H9 (cell line): Measurements from ENCODE around the gene UPK2. TPM values are rescaled to one million over a fixed set of nuclear protein-coding genes. Genes with fewer than 3 reads are reported as not detected.

ENCODE experiments used
- DNase-seq: peaks from one replicate; pipeline ENCODE4 v3.0.0-alpha.2; 2017
- H2AFZ ChIP-seq: one replicate; pipeline ENCODE4 v1.6.1; 2013; ENCODE audit warnings: mild to moderate bottlenecking, low read length, control low read depth, moderate library complexity
- H2AK5ac ChIP-seq: 2 replicates; pipeline ENCODE4 v1.6.1; 2013; ENCODE audit warnings: low read length, control low read depth, mixed read lengths; ENCODE audit not compliant: insufficient read length
- H2BK120ac ChIP-seq: one replicate; pipeline ENCODE4 v1.6.1; 2013; ENCODE audit warnings: low read depth, mild to moderate bottlenecking, low read length, control low read depth, inconsistent platforms; ENCODE audit not compliant: poor library complexity, severe bottlenecking
- H2BK12ac ChIP-seq: 2 replicates; pipeline ENCODE4 v1.6.1; 2013; ENCODE audit warnings: low read length, control low read depth, mixed read lengths, low read depth; ENCODE audit not compliant: insufficient read length
- H2BK15ac ChIP-seq: 2 replicates; pipeline ENCODE4 v1.6.1; 2013; ENCODE audit warnings: low read depth, low read length, control low read depth
- H2BK20ac ChIP-seq: one replicate; pipeline ENCODE4 v1.6.1; 2013; ENCODE audit warnings: low read depth, mild to moderate bottlenecking, low read length, control low read depth, inconsistent platforms; ENCODE audit not compliant: poor library complexity, severe bottlenecking
- H2BK5ac ChIP-seq: 2 replicates; pipeline ENCODE4 v1.6.1; 2013; ENCODE audit warnings: low read length, control low read depth, mixed read lengths; ENCODE audit not compliant: insufficient read length
- H3K14ac ChIP-seq: 2 replicates; pipeline ENCODE4 v1.6.1; 2013; ENCODE audit warnings: low read length, control low read depth; ENCODE audit not compliant: insufficient read depth
- H3K18ac ChIP-seq: 2 replicates; pipeline ENCODE4 v1.6.1; 2013; ENCODE audit warnings: low read depth, mild to moderate bottlenecking, mixed read lengths, low read length, control low read depth; ENCODE audit not compliant: insufficient read length
- H3K23ac ChIP-seq: 2 replicates; pipeline ENCODE4 v1.6.1; 2013; ENCODE audit warnings: low read length, control low read depth, mixed read lengths, low read depth; ENCODE audit not compliant: insufficient read length
- H3K23me2 ChIP-seq: 2 replicates; pipeline ENCODE4 v1.6.1; 2013; ENCODE audit warnings: low read depth, mild to moderate bottlenecking, mixed read lengths, low read length, control low read depth; ENCODE audit not compliant: insufficient read length, poor library complexity, severe bottlenecking
- H3K27ac ChIP-seq: 2 replicates; pipeline ENCODE4 v1.5.1; 2013; ENCODE audit warnings: low read length, control low read depth, mixed read lengths, low read depth; ENCODE audit not compliant: insufficient read length
- H3K27me3 ChIP-seq: 2 replicates; pipeline ENCODE4 v1.6.1; 2013; ENCODE audit warnings: low read length, control low read depth, inconsistent platforms; ENCODE audit not compliant: insufficient read depth
- H3K4ac ChIP-seq: 2 replicates; pipeline ENCODE4 v1.6.1; 2013; ENCODE audit warnings: low read depth, mild to moderate bottlenecking, control low read depth, inconsistent platforms, low read length, moderate library complexity
- H3K4me1 ChIP-seq: 2 replicates; pipeline ENCODE4 v1.6.1; 2013; ENCODE audit warnings: low read length, control low read depth, inconsistent platforms; ENCODE audit not compliant: insufficient read depth
- H3K4me2 ChIP-seq: 2 replicates; pipeline ENCODE4 v1.6.1; 2013; ENCODE audit warnings: low read length, control low read depth, mixed read lengths; ENCODE audit not compliant: insufficient read length, insufficient read depth
- H3K56ac ChIP-seq: 2 replicates; pipeline ENCODE4 v1.6.1; 2013; ENCODE audit warnings: low read depth, mild to moderate bottlenecking, mixed read lengths, low read length, control low read depth; ENCODE audit not compliant: insufficient read length
- H3K79me1 ChIP-seq: 2 replicates; pipeline ENCODE4 v1.6.1; 2013; ENCODE audit warnings: low read depth, mild to moderate bottlenecking, moderate library complexity, low read length, control low read depth, inconsistent platforms; ENCODE audit not compliant: insufficient read depth, poor library complexity, severe bottlenecking
- H3K79me2 ChIP-seq: 2 replicates; pipeline ENCODE4 v1.6.1; 2013; ENCODE audit warnings: low read length, control low read depth, inconsistent platforms; ENCODE audit not compliant: insufficient read depth
- H3K9ac ChIP-seq: 2 replicates; pipeline ENCODE4 v1.6.1; 2013; ENCODE audit warnings: low read length, control low read depth, mixed read lengths; ENCODE audit not compliant: insufficient read length; ENCODE audit errors: extremely low read depth
- H3K9me3 ChIP-seq: one replicate; pipeline ENCODE4 v1.6.1; 2013; ENCODE audit warnings: low read depth, low read length, inconsistent platforms; ENCODE audit not compliant: control insufficient read depth
- H3T11ph ChIP-seq: one replicate; pipeline ENCODE4 v1.6.1; 2013; ENCODE audit warnings: mild to moderate bottlenecking, low read length, control low read depth, inconsistent platforms
- H4K20me1 ChIP-seq: one replicate; pipeline ENCODE4 v1.6.1; 2013; ENCODE audit not compliant: control insufficient read depth, insufficient read length, insufficient read depth
- H4K5ac ChIP-seq: 2 replicates; pipeline ENCODE4 v1.6.1; 2013; ENCODE audit warnings: low read depth, mild to moderate bottlenecking, mixed read lengths, low read length, control low read depth; ENCODE audit not compliant: insufficient read length
- H4K8ac ChIP-seq: replicated peaks from 2 replicates; pipeline ENCODE4 v1.6.1; 2013; ENCODE audit warnings: low read length, control low read depth, mixed read lengths, low read depth; ENCODE audit not compliant: insufficient read length
- H4K91ac ChIP-seq: 2 replicates; pipeline ENCODE4 v1.6.1; 2013; ENCODE audit warnings: low read depth, mild to moderate bottlenecking, moderate library complexity, mixed read lengths, low read length, control low read depth; ENCODE audit not compliant: insufficient read length
- H3K27ac Mint-ChIP-seq, 3 experiments: 2 replicates in 2 of 3; 3 replicates in 1 of 3; pipeline ENCODE4 v1.8.0; 2020 to 2021; ENCODE audit warnings: mixed read lengths in 3 of 3, mild to moderate bottlenecking in 1 of 3, moderate library complexity in 1 of 3
- H3K27me3 Mint-ChIP-seq: 2 replicates; pipeline ENCODE4 v1.8.0; 2021; ENCODE audit warnings: low read depth, mild to moderate bottlenecking, moderate library complexity, mixed read lengths
- H3K36me3 Mint-ChIP-seq, 3 experiments: 2 replicates in 2 of 3; 3 replicates in 1 of 3; pipeline ENCODE4 v1.8.0; 2020 to 2021; ENCODE audit warnings: low read depth in 3 of 3, mixed read lengths in 3 of 3; ENCODE audit not compliant: insufficient read depth in 1 of 3
- H3K4me1 Mint-ChIP-seq, 2 experiments: 2 replicates each; pipeline ENCODE4 v1.8.0; 2020; ENCODE audit warnings: mixed read lengths in 2 of 2
- H3K4me3 Mint-ChIP-seq, 2 experiments: 2 replicates in 1 of 2; 3 replicates in 1 of 2; pipeline ENCODE4 v1.8.0; 2020 to 2021; ENCODE audit warnings: mild to moderate bottlenecking in 2 of 2, mixed read lengths in 2 of 2, moderate library complexity in 1 of 2
- H3K9me3 Mint-ChIP-seq, 2 experiments: 2 replicates in 1 of 2; 3 replicates in 1 of 2; pipeline ENCODE4 v1.8.0; 2020; ENCODE audit warnings: mild to moderate bottlenecking in 2 of 2, mixed read lengths in 2 of 2, moderate library complexity in 1 of 2
- CTCF ChIP-seq: fragments of 200-600 bp; sonication (generic); conservative IDR thresholded peaks from 3 replicates; pipeline ENCODE4 v1.8.0; 2021; ENCODE audit warnings: antibody characterized with exemption, mild to moderate bottlenecking
- WGBS: extraction: QIAGEN DNeasy Blood & Tissue Kit; methylation state at CpG from one replicate; pipeline ENCODE4 v1.1.7; 2013; ENCODE audit warnings: missing lambda C conversion rate, low lambda C conversion rate, mixed read lengths; ENCODE audit not compliant: insufficient read length; ENCODE audit errors: extremely low coverage; 5-methylcytosine and 5-hydroxymethylcytosine counted together
- total RNA-seq: library from RNA; stranded (reverse); gene quantifications from 2 replicates; pipeline ENCODE4 v1.2.1, GENCODE V29; 2021

Gene UPK2
- total RNA-seq, 1 experiment from 2014 or later: 0.33 TPM

DNA sequence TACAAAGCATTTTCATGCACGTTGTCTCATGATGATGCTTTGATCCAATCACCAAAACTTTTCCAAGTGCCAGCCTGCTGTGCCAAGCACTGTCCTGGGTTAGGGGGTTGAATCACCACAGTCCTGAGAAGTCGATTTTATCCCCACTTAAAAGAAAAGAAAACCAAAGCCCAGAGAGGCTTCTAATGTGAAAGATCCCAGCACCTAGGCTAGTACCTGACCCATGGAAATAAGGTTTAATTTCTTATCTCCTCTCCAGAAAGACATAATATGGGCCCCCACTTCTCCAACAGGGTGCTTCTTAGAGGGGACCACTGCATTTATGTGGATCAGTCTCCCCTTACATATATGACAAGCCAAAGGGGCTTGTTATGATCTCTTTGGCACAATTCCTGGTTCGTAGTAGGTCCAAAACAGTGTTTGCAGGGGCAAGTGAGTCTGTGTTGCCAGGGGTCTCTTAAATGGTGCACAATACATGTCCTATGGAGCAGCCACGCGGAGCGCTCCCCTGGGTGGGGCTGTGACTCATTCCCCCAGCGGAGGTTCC is 28.5 kb upstream of the UPK2 start:
- Histone ChIP-seq H3K4me2 (peak overlapping the region; percentile 86), H2BK120ac (no peak overlapping the region), H4K8ac (no peak overlapping the region), H3K9ac (no peak overlapping the region), H2BK12ac (no peak overlapping the region), H3K79me1 (no peaks in the 10 kb centered on the region), H2AFZ (no peak overlapping the region), H4K20me1 (no peaks in the 10 kb centered on the region), H3K27me3 (peaks cover 2% of the 10 kb centered on the region; the same call in 1 of the 2 replicates), H2BK15ac (no peak overlapping the region), H3K79me2 (peaks cover 20% of the 10 kb centered on the region; the same call in 1 of the 2 replicates), H2AK5ac (no peak overlapping the region), H3K23me2 (peaks cover 35% of the 10 kb centered on the region), H3K27ac (no peak overlapping the region), H3K23ac (no peak overlapping the region), H4K91ac (no peak overlapping the region), H2BK20ac (no peak overlapping the region), H3K56ac (no peak overlapping the region), H3K4ac (no peak overlapping the region), H3K9me3 (no peaks in the 10 kb centered on the region), H3K14ac (no peak overlapping the region), H3K4me1 (peaks cover 10% of the 10 kb centered on the region; the same call in 1 of the 2 replicates), H3T11ph (no peak overlapping the region), H4K5ac (no peak overlapping the region), H2BK5ac (no peak overlapping the region), H3K18ac (no peak overlapping the region)
- WGBS: no CpG with 5 or more reads among the region's 7 CpGs
- H3K4me3 Mint-ChIP-seq: peak overlapping the region; percentile 89 to 96
- no peak for DNase-seq
- no peaks in the 10 kb centered on the region for H3K9me3 Mint-ChIP-seq
- H3K27me3 Mint-ChIP-seq: peaks cover 27% of the 10 kb centered on the region
- no peak for TF ChIP-seq CTCF
- H3K27ac Mint-ChIP-seq: no peak overlapping the region; a peak in 1 of 7 replicates
- peaks cover 0 to 5% (median 2%) of the 10 kb centered on the region in 3 experiments; a peak in 2 of 7 replicates for H3K36me3 Mint-ChIP-seq
- H3K4me1 Mint-ChIP-seq: peaks cover 48 to 52% of the 10 kb centered on the region in 2 experiments
